Stomach smooth muscle (tissue), 2 donors: ENCODE data around the gene ZNF180.
"Not testable (repeated sequence)": the region's sequence is repeated elsewhere in the genome, so short reads cannot be mapped to it uniquely, and the experiment has no call there.

Experiments used
- H3K27ac ChIP-seq: one replicate; pipeline ENCODE4 v1.7.0; 2013; ENCODE audit warnings: mild to moderate bottlenecking, low read length, inconsistent platforms
- H3K27me3 ChIP-seq, 2 donors: one replicate each; pipeline ENCODE4 v1.7.0; 2013; ENCODE audit warnings: low read length in 2 of 2; ENCODE audit not compliant: insufficient read depth in 2 of 2, control insufficient read depth in 1 of 2
- H3K36me3 ChIP-seq, 2 donors: one replicate each; pipeline ENCODE4 v1.7.0; 2013; ENCODE audit warnings: low read length in 2 of 2; ENCODE audit not compliant: control insufficient read depth in 2 of 2, insufficient read depth in 2 of 2
- H3K4me1 ChIP-seq: one replicate; pipeline ENCODE4 v1.7.0; 2013; ENCODE audit warnings: low read length; ENCODE audit not compliant: control insufficient read depth, insufficient read depth
- H3K4me3 ChIP-seq, 2 donors: one replicate each; pipeline ENCODE4 v1.7.0; 2013; ENCODE audit warnings: low read length in 2 of 2
- H3K9ac ChIP-seq, 2 donors: one replicate each; pipeline ENCODE4 v1.7.0; 2013; ENCODE audit warnings: low read length in 2 of 2, mild to moderate bottlenecking in 1 of 2
- H3K9me3 ChIP-seq, 2 donors: one replicate each; pipeline ENCODE4 v1.7.0; 2013; ENCODE audit warnings: low read length in 2 of 2; ENCODE audit not compliant: control insufficient read depth in 2 of 2
- donor health status: healthy.
- donor health status: Pancreatic carcinoma.

The ZNF180 gene

GRCh38 chr19:44499962-44500949, at the start of gene ZNF180:
TSS of gene ZNF180 (minus strand) at chr19:44500522. CDS start at chr19:44497334, 3,188 bp downstream.
- H3K9ac ChIP-seq = peak within 1 kb of the TSS; percentile 76 to 86
- peaks cover 12 to 14% of the 10 kb centered on the region in 2 donors for H3K36me3 ChIP-seq
- H3K4me1 ChIP-seq = peaks cover 13% of the 10 kb centered on the region
- H3K27ac ChIP-seq = peak within 1 kb of the TSS; percentile 79
- H3K4me3 ChIP-seq = peak within 1 kb of the TSS; percentile 99
- peaks cover 0 to 12% of the 10 kb centered on the region in 2 donors for H3K9me3 ChIP-seq
- no peaks in the 10 kb centered on the region for H3K27me3 ChIP-seq

- H3K4me1 ChIP-seq = no peaks in the 10 kb centered on the region
- H3K9ac ChIP-seq = no peak overlapping the region
- H3K27me3 ChIP-seq = peaks cover 3% of the 10 kb centered on the region in 2 donors
- no peaks in the 10 kb centered on the region for H3K36me3 ChIP-seq
- H3K9me3 ChIP-seq = peaks cover 0 to 2% of the 10 kb centered on the region in 2 donors
- H3K4me3 ChIP-seq = no peak overlapping the region
- no peak overlapping the region for H3K27ac ChIP-seq
Observed at GRCh38 chr19:44549507-44549906, 49.2 kb upstream of the ZNF180 start.

- Histone ChIP-seq H3K27ac (no peak overlapping the region), H3K4me3 (no peak overlapping the region), H3K9me3 (peaks cover 0 to 2% of the 10 kb centered on the region in 2 donors), H3K36me3 (no peaks in the 10 kb centered on the region), H3K27me3 (peaks cover 3 to 4% of the 10 kb centered on the region in 2 donors), H3K4me1 (no peaks in the 10 kb centered on the region), H3K9ac (no peak overlapping the region)
Observed at GRCh38 chr19:44548736-44549135, 48.4 kb upstream of the ZNF180 start.

- Histone ChIP-seq H3K4me3 (no peak overlapping the region), H3K9me3 (peaks cover 0 to 2% of the 10 kb centered on the region in 2 donors), H3K4me1 (no peaks in the 10 kb centered on the region), H3K9ac (no peak overlapping the region), H3K36me3 (no peaks in the 10 kb centered on the region), H3K27me3 (peaks cover 0 to 6% of the 10 kb centered on the region in 2 donors), H3K27ac (no peak overlapping the region)
Observed at GRCh38 chr19:44544031-44544430, 43.7 kb upstream of the ZNF180 start.

GRCh38 chr19:44542671-44543070, 42.3 kb upstream of the ZNF180 start:
- no peaks in the 10 kb centered on the region for H3K36me3 ChIP-seq

GRCh38 chr19:44540736-44541135, 40.4 kb upstream of the ZNF180 start:
- no peak overlapping the region for H3K9ac ChIP-seq
- H3K36me3 ChIP-seq = no peaks in the 10 kb centered on the region
- no peak overlapping the region for H3K4me3 ChIP-seq
- H3K27ac ChIP-seq = no peak overlapping the region
- peaks cover 0 to 2% of the 10 kb centered on the region in 2 donors for H3K9me3 ChIP-seq
- peaks cover 0 to 6% of the 10 kb centered on the region in 2 donors for H3K27me3 ChIP-seq
- no peaks in the 10 kb centered on the region for H3K4me1 ChIP-seq

More at GRCh38 chr19:44542671-44543070, 42.3 kb upstream of the ZNF180 start:
- Histone ChIP-seq H3K4me1 (no peaks in the 10 kb centered on the region), H3K27me3 (peaks cover 0 to 9% of the 10 kb centered on the region in 2 donors), H3K4me3 (no peak overlapping the region), H3K9me3 (peaks cover 0 to 2% of the 10 kb centered on the region in 2 donors), H3K9ac (no peak overlapping the region), H3K27ac (no peak overlapping the region)

- Histone ChIP-seq H3K36me3 (no peaks in the 10 kb centered on the region), H3K4me1 (no peaks in the 10 kb centered on the region)
Observed at GRCh38 chr19:44539991-44540390, 39.7 kb upstream of the ZNF180 start.

GRCh38 chr19:44539236-44539826, 39.0 kb upstream of the ZNF180 start:
- Histone ChIP-seq H3K27me3 (peaks cover 0 to 6% of the 10 kb centered on the region in 2 donors), H3K9ac (no peak overlapping the region), H3K27ac (no peak overlapping the region), H3K4me1 (no peaks in the 10 kb centered on the region), H3K4me3 (no peak overlapping the region), H3K9me3 (no peaks in the 10 kb centered on the region), H3K36me3 (no peaks in the 10 kb centered on the region)

More at GRCh38 chr19:44539991-44540390, 39.7 kb upstream of the ZNF180 start:
- H3K27ac ChIP-seq = no peak overlapping the region
- H3K4me3 ChIP-seq = no peak overlapping the region
- H3K27me3 ChIP-seq = peaks cover 0 to 6% of the 10 kb centered on the region in 2 donors
- H3K9ac ChIP-seq = no peak overlapping the region
- H3K9me3 ChIP-seq = peaks cover 0 to 2% of the 10 kb centered on the region in 2 donors

- not testable (repeated sequence) for H3K9me3 ChIP-seq, H3K27me3 ChIP-seq, H3K4me3 ChIP-seq, H3K4me1 ChIP-seq, H3K36me3 ChIP-seq, H3K9ac ChIP-seq, H3K27ac ChIP-seq
Observed at GRCh38 chr19:44535361-44535760, 35.0 kb upstream of the ZNF180 start.

- no peaks in the 10 kb centered on the region for H3K36me3 ChIP-seq
Observed at GRCh38 chr19:44532819-44533218, 32.5 kb upstream of the ZNF180 start.

More at GRCh38 chr19:44532819-44533218, 32.5 kb upstream of the ZNF180 start:
- H3K4me1 ChIP-seq = no peaks in the 10 kb centered on the region
- H3K4me3 ChIP-seq = no peak overlapping the region
- H3K9ac ChIP-seq = no peak overlapping the region
- H3K27ac ChIP-seq = no peak overlapping the region
- H3K27me3 ChIP-seq = no peaks in the 10 kb centered on the region
- no peaks in the 10 kb centered on the region for H3K9me3 ChIP-seq
